ENCODE results near the gene PCBP3. TPM values are rescaled to one million over a fixed set of nuclear protein-coding genes. Genes with fewer than 3 reads are reported as not detected.

Gene PCBP3
- total RNA-seq, 1 experiment from 2014 or later: not detected

GRCh38 chr21:45828580-45829570, 185.3 kb downstream of the PCBP3 start:
- no TSS peak for BruUV-seq (replicated peaks)
- Histone ChIP-seq H3K4me3 (ENCODE audit: low read depth in 2 of 2, low read length in 2 of 2) (no peak overlapping the region), H3K36me3 (ENCODE audit: control insufficient read depth, insufficient read depth, low read length) (no peaks in the 10 kb centered on the region), H3K9me3 (ENCODE audit: control insufficient read depth, insufficient read depth, low read depth, low read length) (no peaks in the 10 kb centered on the region), H3K27me3 (ENCODE audit: control insufficient read depth, insufficient read depth, low read length) (no peaks in the 10 kb centered on the region; the same call in 1 of the 2 replicates), H3K4me1 (ENCODE audit: control insufficient read depth, insufficient read depth, low read length) (no peaks in the 10 kb centered on the region), H3K27ac (ENCODE audit: low read length) (no peak overlapping the region)
- TF ChIP-seq POLR2AphosphoS5 (IDR thresholded peaks at IDR 0.05; ENCODE audit: low read depth, low read length): no peak
- TF ChIP-seq, protein P1, sequence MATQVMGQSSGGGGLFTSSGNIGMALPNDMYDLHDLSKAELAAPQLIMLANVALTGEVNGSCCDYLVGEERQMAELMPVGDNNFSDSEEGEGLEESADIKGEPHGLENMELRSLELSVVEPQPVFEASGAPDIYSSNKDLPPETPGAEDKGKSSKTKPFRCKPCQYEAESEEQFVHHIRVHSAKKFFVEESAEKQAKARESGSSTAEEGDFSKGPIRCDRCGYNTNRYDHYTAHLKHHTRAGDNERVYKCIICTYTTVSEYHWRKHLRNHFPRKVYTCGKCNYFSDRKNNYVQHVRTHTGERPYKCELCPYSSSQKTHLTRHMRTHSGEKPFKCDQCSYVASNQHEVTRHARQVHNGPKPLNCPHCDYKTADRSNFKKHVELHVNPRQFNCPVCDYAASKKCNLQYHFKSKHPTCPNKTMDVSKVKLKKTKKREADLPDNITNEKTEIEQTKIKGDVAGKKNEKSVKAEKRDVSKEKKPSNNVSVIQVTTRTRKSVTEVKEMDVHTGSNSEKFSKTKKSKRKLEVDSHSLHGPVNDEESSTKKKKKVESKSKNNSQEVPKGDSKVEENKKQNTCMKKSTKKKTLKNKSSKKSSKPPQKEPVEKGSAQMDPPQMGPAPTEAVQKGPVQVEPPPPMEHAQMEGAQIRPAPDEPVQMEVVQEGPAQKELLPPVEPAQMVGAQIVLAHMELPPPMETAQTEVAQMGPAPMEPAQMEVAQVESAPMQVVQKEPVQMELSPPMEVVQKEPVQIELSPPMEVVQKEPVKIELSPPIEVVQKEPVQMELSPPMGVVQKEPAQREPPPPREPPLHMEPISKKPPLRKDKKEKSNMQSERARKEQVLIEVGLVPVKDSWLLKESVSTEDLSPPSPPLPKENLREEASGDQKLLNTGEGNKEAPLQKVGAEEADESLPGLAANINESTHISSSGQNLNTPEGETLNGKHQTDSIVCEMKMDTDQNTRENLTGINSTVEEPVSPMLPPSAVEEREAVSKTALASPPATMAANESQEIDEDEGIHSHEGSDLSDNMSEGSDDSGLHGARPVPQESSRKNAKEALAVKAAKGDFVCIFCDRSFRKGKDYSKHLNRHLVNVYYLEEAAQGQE (IDR thresholded peaks at IDR 0.05; ENCODE audit: insufficient read depth in 1 of 2, low read depth in 2 of 2, low read length in 1 of 2): no peak
- no peak for TF ChIP-seq SIN3A (IDR thresholded peaks at IDR 0.05; ENCODE audit: borderline replicate concordance, insufficient read depth, low read depth, low read length)
- no peak for TF ChIP-seq TCF7L2 (IDR thresholded peaks at IDR 0.05; ENCODE audit: low read depth, low read length)
- no peak for TF ChIP-seq CTCF (IDR thresholded peaks at IDR 0.05)
- DNase-seq (ENCODE audit: low read depth, low spot score): no peak
- intact Hi-C loops (cut with micrococcal nuclease; ENCODE audit: unreplicated experiment): no loop called here
- in situ Hi-C loops (cut with HindIII; ENCODE audit: low pct_unique_long_range_greater_than_20kb, low sequenced_read_pairs): no loop called here
- CTCF ChIA-PET: interaction anchor here (0.5 kb wide), 1 partner anchor 89 kb away, joined by 5 read pairs; no protein-coding TSS in a partner anchor
- POLR2A ChIA-PET: no interaction called here
- no peak for ATAC-seq

DNA sequence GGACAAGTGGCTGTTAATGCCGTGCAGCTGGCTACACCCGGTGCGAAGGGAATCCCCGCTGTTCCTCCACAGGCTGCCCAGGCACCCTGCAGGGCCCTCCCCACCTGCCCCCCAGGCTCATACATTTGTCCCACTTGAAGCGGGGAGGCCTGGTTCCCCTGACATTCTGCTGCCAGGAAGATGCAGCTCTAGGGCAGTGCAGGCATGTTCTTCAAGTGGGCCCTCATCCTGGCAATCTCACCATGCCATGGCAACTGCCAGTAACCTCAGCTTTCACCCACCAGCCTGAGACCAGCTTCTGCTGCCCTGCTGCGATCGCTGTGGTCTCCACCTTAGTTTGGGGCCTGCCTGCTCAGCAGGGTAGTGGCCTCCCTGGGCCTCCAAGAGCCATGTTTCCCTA, 186.1 kb downstream of the PCBP3 start:
- CTCF ChIA-PET: no interaction called here
- no peak for ATAC-seq
- no peak for TF ChIP-seq CTCF (IDR thresholded peaks at IDR 0.05)
- no peak for TF ChIP-seq TCF7L2 (IDR thresholded peaks at IDR 0.05; ENCODE audit: low read depth, low read length)
- TF ChIP-seq SIN3A (IDR thresholded peaks at IDR 0.05; ENCODE audit: borderline replicate concordance, insufficient read depth, low read depth, low read length): no peak
- TF ChIP-seq, protein P1 (IDR thresholded peaks at IDR 0.05; ENCODE audit: insufficient read depth in 1 of 2, low read depth in 2 of 2, low read length in 1 of 2): no peak
- TF ChIP-seq POLR2AphosphoS5 (IDR thresholded peaks at IDR 0.05; ENCODE audit: low read depth, low read length): no peak
- H3K27me3 ChIP-seq (ENCODE audit: control insufficient read depth, insufficient read depth, low read length): no peaks in the 10 kb centered on the region; the same call in 1 of the 2 replicates
- no TSS peak for BruUV-seq (replicated peaks)
- intact Hi-C loops (cut with micrococcal nuclease; ENCODE audit: unreplicated experiment): no loop called here
- H3K9me3 ChIP-seq (ENCODE audit: control insufficient read depth, insufficient read depth, low read depth, low read length): no peaks in the 10 kb centered on the region
- no peak for DNase-seq (ENCODE audit: low read depth, low spot score)
- H3K36me3 ChIP-seq (ENCODE audit: control insufficient read depth, insufficient read depth, low read length): no peaks in the 10 kb centered on the region
- POLR2A ChIA-PET: no interaction called here
- in situ Hi-C loops (cut with HindIII; ENCODE audit: low pct_unique_long_range_greater_than_20kb, low sequenced_read_pairs): no loop called here
- H3K4me1 ChIP-seq (ENCODE audit: control insufficient read depth, insufficient read depth, low read length): no peaks in the 10 kb centered on the region
- no peak overlapping the region for H3K4me3 ChIP-seq (ENCODE audit: low read depth in 2 of 2, low read length in 2 of 2)
- no peak overlapping the region for H3K27ac ChIP-seq (ENCODE audit: low read length)

All from Panc1 (cell line).